GM12878 (cell line): ENCODE data around the gene LDLRAD4. TPM values are rescaled to one million over a fixed set of nuclear protein-coding genes. Genes with fewer than 3 reads are reported as not detected.

Source experiments
- ATAC-seq: fragments of 200-7000 bp; cut with Tn5 transposase; 3 replicates; pipeline ENCODE4 v1.9.1; 2020; ENCODE audit warnings: mild to moderate bottlenecking, moderate library complexity
- BruUV-seq: library from RNA; stranded (reverse); fragments of 400-500 nt; replicated peaks from 2 replicates; lab custom pipeline; 2021; lab: Mats Ljungman, UMichigan
- CTCF ChIA-PET: fragments of 300-600 bp; sonication (Branson Sonifier 250); formaldehyde crosslinking; extraction: SDS; loops from one replicate; lab custom pipeline; 2021; ENCODE audit warnings: inconsistent platforms; lab: Yijun Ruan, JAX
- POLR2A ChIA-PET: fragments of 350-600 bp; formaldehyde crosslinking; extraction: SDS; loops from one replicate; lab custom pipeline; 2021; ENCODE audit warnings: inconsistent platforms; lab: Charles Lee
- RAD21 ChIA-PET: fragments of 300-600 bp; sonication (Branson Sonifier 250); formaldehyde crosslinking; loops from one replicate; lab custom pipeline; 2023; ENCODE audit warnings: antibody characterized with exemption; ENCODE audit not compliant: unreplicated experiment; lab: Charles Lee
- SMC1A ChIA-PET: fragments of 300-600 bp; sonication (Branson Sonifier 250); formaldehyde crosslinking; loops from one replicate; lab custom pipeline; 2023; ENCODE audit not compliant: unreplicated experiment, uncharacterized antibody; lab: Charles Lee
- DNase-seq: peaks from one replicate; pipeline ENCODE4 v3.0.0-alpha.2; 2011; ENCODE audit warnings: low read depth, low spot score
- FAIRE-seq: peaks from 3 replicates; lab custom pipeline; 2011; peaks lifted over from hg19 to GRCh38; lab: Jason Lieb, UNC
- H2AFZ ChIP-seq: 2 replicates; pipeline ENCODE4 v1.6.0; 2011; ENCODE audit warnings: low read depth, low read length, control low read depth; ENCODE audit not compliant: control insufficient read depth
- H3K27ac ChIP-seq: 2 replicates; pipeline ENCODE4 v1.5.1; 2011; ENCODE audit warnings: control low read depth; ENCODE audit not compliant: control insufficient read depth, insufficient read depth
- H3K27me3 ChIP-seq, 2 experiments: replicated peaks in 1 of 2; 2 replicates each; pipeline versions ENCODE4 v1.6.0 to v1.6.1; 2011; ENCODE audit warnings: low read length in 1 of 2; ENCODE audit not compliant: control insufficient read depth in 2 of 2, insufficient read depth in 2 of 2
- H3K36me3 ChIP-seq, 2 experiments: 2 replicates each; pipeline ENCODE4 v1.5.1; 2011; ENCODE audit warnings: low read length in 1 of 2; ENCODE audit not compliant: control insufficient read depth in 2 of 2, insufficient read depth in 2 of 2
- H3K4me1 ChIP-seq: 2 replicates; pipeline ENCODE4 v1.6.1; 2011; ENCODE audit warnings: mild to moderate bottlenecking, low read length, moderate library complexity, mixed read lengths; ENCODE audit not compliant: control insufficient read depth, insufficient read depth
- H3K4me2 ChIP-seq: 2 replicates; pipeline ENCODE4 v1.6.0; 2011; ENCODE audit warnings: control low read depth; ENCODE audit not compliant: control insufficient read depth, insufficient read depth
- H3K4me3 ChIP-seq: fragments of 200-600 bp; sonication (generic); 2 replicates; pipeline ENCODE4 v1.5.1; 2016
- H3K79me2 ChIP-seq: 2 replicates; pipeline ENCODE4 v1.6.0; 2011; ENCODE audit warnings: low read length; ENCODE audit not compliant: control insufficient read depth, insufficient read depth
- H3K9ac ChIP-seq: 2 replicates; pipeline ENCODE4 v1.8.0; 2011; ENCODE audit warnings: low read length, control low read depth, mixed read lengths; ENCODE audit not compliant: control insufficient read depth, insufficient read depth
- H3K9me3 ChIP-seq: replicated peaks from 3 replicates; pipeline ENCODE4 v1.5.1; 2011; ENCODE audit warnings: mild to moderate bottlenecking, low read length; ENCODE audit not compliant: control insufficient read depth, insufficient read depth
- H4K20me1 ChIP-seq: 2 replicates; pipeline ENCODE4 v1.6.0; 2011; ENCODE audit not compliant: control insufficient read depth, insufficient read depth
- BCL3 ChIP-seq: IDR thresholded peaks from 2 replicates; pipeline ENCODE4 v1.6.1; 2011; ENCODE audit warnings: borderline replicate concordance, low read depth, mild to moderate bottlenecking, moderate library complexity, low read length; ENCODE audit not compliant: insufficient read depth, poor library complexity, severe bottlenecking
- CBX5 ChIP-seq: sonication (generic); IDR thresholded peaks from 2 replicates; pipeline ENCODE4 v1.6.1; 2016; ENCODE audit warnings: low read depth, moderate library complexity, mild to moderate bottlenecking, inconsistent platforms
- DPF2 ChIP-seq: fragments of 450-650 bp; IDR thresholded peaks from 2 replicates; pipeline ENCODE4 v1.6.1; 2017; ENCODE audit warnings: mild to moderate bottlenecking
- ESRRA ChIP-seq: IDR thresholded peaks from 2 replicates; pipeline ENCODE4 v1.6.1; 2012; ENCODE audit warnings: mild to moderate bottlenecking, low read length, improper control_type of control experiment
- IKZF2 ChIP-seq, 2 experiments: fragments of 450-650 bp; IDR thresholded peaks; 2 replicates each; pipeline ENCODE4 v1.6.1; 2017; ENCODE audit warnings: mild to moderate bottlenecking in 2 of 2, moderate library complexity in 2 of 2
- KAT2A ChIP-seq: conservative IDR thresholded peaks from 2 replicates; pipeline ENCODE4 v1.6.1; 2011; ENCODE audit warnings: low read depth, low read length; ENCODE audit not compliant: control insufficient read depth
- NFIC ChIP-seq: IDR thresholded peaks from 2 replicates; pipeline ENCODE4 v1.6.1; 2012; ENCODE audit warnings: low read depth, mild to moderate bottlenecking, inconsistent platforms, low read length, moderate library complexity
- NFXL1 ChIP-seq: fragments of 450-650 bp; IDR thresholded peaks from 2 replicates; pipeline ENCODE4 v1.6.1; 2017; ENCODE audit warnings: antibody characterized with exemption, mild to moderate bottlenecking, borderline replicate concordance
- NFYB ChIP-seq: IDR thresholded peaks from 2 replicates; pipeline ENCODE4 v1.6.1; 2011; ENCODE audit warnings: low read depth, mild to moderate bottlenecking, low read length, improper control_type of control experiment, moderate library complexity; ENCODE audit not compliant: insufficient read depth
- POLR2A ChIP-seq: IDR thresholded peaks from 2 replicates; pipeline ENCODE4 v1.6.1; 2011; ENCODE audit warnings: low read depth, mild to moderate bottlenecking, low read length
- RUNX3 ChIP-seq: IDR thresholded peaks from 2 replicates; pipeline ENCODE4 v1.6.1; 2012; ENCODE audit warnings: low read length, inconsistent platforms
- WRNIP1 ChIP-seq: IDR thresholded peaks from 2 replicates; pipeline ENCODE4 v1.6.1; 2011; ENCODE audit warnings: low read depth, low read length, improper control_type of control experiment, borderline replicate concordance
- ZBTB33 ChIP-seq: fragments of 450-650 bp; IDR thresholded peaks from 2 replicates; pipeline ENCODE4 v1.6.1; 2017; ENCODE audit warnings: mild to moderate bottlenecking
- ZNF207 ChIP-seq: fragments of 450-650 bp; IDR thresholded peaks from 2 replicates; pipeline ENCODE4 v1.6.1; 2014; ENCODE audit warnings: antibody characterized with exemption, mild to moderate bottlenecking, borderline replicate concordance
- ZNF622 ChIP-seq: fragments of 450-650 bp; IDR thresholded peaks from 2 replicates; pipeline ENCODE4 v1.6.1; 2017; ENCODE audit warnings: mild to moderate bottlenecking, inconsistent platforms
- ZNF687 ChIP-seq: fragments of 450-650 bp; IDR thresholded peaks from 2 replicates; pipeline ENCODE4 v1.6.1; 2017; ENCODE audit warnings: mild to moderate bottlenecking, moderate library complexity
- WGBS: methylation state at CpG from one replicate; pipeline ENCODE4 v1.1.6; 2016; ENCODE audit warnings: low lambda C conversion rate; ENCODE audit not compliant: insufficient replicate concordance, insufficient coverage; ENCODE audit errors: missing lambda C conversion rate; 5-methylcytosine and 5-hydroxymethylcytosine counted together
- in situ Hi-C: fragments of 300-500 bp; cut with MboI; formaldehyde crosslinking; loops from 9 replicates; pipeline ENCODE4 v1.14.3; 2018; ENCODE audit warnings: mixed read lengths
- intact Hi-C: fragments of 100-400 bp; cut with micrococcal nuclease; formaldehyde crosslinking; loops from one replicate; pipeline ENCODE4 v1.14.2; 2022; ENCODE audit not compliant: unreplicated experiment
- polyA plus RNA-seq, 11 experiments: library from polyadenylated mRNA; depleted of rRNA in 4 of 11; unstranded in 6 of 11; stranded (reverse) in 5 of 11; fragments of >200 nt; fragmentation: Nextera tagmentation in 4 of 11; fragmentation: Illumina TruSeq in 1 of 11; extraction: Ambion mirVana in 4 of 11; extraction: Trizol in 1 of 11; gene quantifications; 1 replicate in 1 of 11; 2 replicates in 10 of 11; pipeline versions ENCODE4 v1.2.1 to v1.2.3, GENCODE V29; 2011 to 2016; ENCODE audit warnings: inconsistent platforms in 2 of 11, missing spikeins in 2 of 11, low read depth in 1 of 11
- total RNA-seq, 4 experiments: library from RNA; depleted of rRNA in 3 of 4; stranded (reverse); fragments of >200 nt in 3 of 4; fragmentation: Illumina TruSeq in 1 of 4; extraction: Trizol in 1 of 4; gene quantifications; 2 replicates each; pipeline versions ENCODE4 v1.2.1 to v1.2.3, GENCODE V29; 2013 to 2021

Gene LDLRAD4
- total and polyA plus RNA-seq, 10 of the 15 experiments (the other 5 are each of a cell fraction or from before 2014, with no cell fraction given), result 2.7 to 16.8 (median 11.2) TPM

GRCh38 chr18:13395577-13395976, 177.0 kb downstream of the LDLRAD4 start (continued):
- TF ChIP-seq BCL3, result no peak

DNA sequence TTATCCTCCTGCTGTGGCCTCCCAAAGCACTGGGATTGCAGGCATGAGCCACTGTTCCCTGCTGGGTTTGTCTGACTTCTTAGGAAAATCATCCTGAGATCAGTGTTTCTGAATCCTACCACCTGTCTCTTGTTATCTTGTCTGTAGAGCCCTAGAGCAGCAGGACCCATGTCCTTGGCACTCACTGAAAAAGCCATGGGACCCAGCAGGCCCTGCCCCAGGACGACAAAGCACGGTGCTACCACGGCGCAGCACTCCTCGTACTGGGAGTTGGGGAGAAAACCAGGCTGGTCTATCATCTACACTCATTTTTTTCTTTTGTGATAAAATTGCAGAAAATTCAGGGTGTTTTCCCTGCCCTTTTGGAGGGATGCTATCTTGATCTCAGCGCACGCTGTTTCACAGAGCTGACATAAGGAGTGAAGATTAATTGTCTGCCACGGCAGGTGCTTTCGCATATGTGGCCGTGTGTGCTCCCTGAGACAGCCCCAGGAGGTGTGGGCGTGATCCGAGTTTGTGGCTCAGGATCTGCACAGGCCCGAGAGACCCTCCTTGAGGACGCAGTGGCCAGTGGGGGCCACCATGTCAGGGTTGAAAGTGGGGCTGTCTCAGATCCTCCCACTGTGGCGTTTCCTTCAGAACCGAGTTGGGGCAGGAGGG, 179.1 kb downstream of the LDLRAD4 start:
- ChIA-PET SMC1A (no interaction called here), CTCF (no interaction called here), POLR2A (no interaction called here), RAD21 (no interaction called here)
- H3K9ac ChIP-seq, result no peak overlapping the region
- no peak overlapping the region for H3K27ac ChIP-seq
- H2AFZ ChIP-seq, result no peak overlapping the region
- H3K27me3 ChIP-seq, result peaks cover 0 to 2% of the 10 kb centered on the region in 2 experiments; a peak in 2 of 4 replicates
- no peaks in the 10 kb centered on the region for H3K4me1 ChIP-seq
- no peaks in the 10 kb centered on the region for H4K20me1 ChIP-seq
- intact Hi-C loops (no loop called here), in situ Hi-C loops (no loop called here)
- no peaks in the 10 kb centered on the region for H3K79me2 ChIP-seq
- BruUV-seq, result no TSS peak
- H3K9me3 ChIP-seq, result no peaks in the 10 kb centered on the region
- DNase-seq (no peak), FAIRE-seq (no peak), ATAC-seq (no peak)
- H3K36me3 ChIP-seq, result no peaks in the 10 kb centered on the region
- no peak overlapping the region for H3K4me2 ChIP-seq
- no peak overlapping the region for H3K4me3 ChIP-seq
- 45% methylated on average over 16 of the region's 16 CpGs for WGBS
- TF ChIP-seq KAT2A (no peak), IKZF2 (IDR thresholded peaks at IDR 0.05) (no peak), ZNF622 (no peak), NFYB (no peak), POLR2A (no peak), NFIC (no peak), RUNX3 (no peak), WRNIP1 (no peak), CBX5 (no peak), ZNF207 (no peak), ZBTB33 (no peak), ESRRA (no peak), NFXL1 (no peak), DPF2 (no peak), ZNF687 (no peak)
